ENCODE data around the gene SOCS3. TPM values are rescaled to one million over a fixed set of nuclear protein-coding genes. Genes with fewer than 3 reads are reported as not detected.

The SOCS3 gene
- total RNA-seq, 1 experiment from 2014 or later, result 11.3 TPM

- no peak for DNase-seq
- H3K27ac Mint-ChIP-seq (ENCODE audit: unreplicated experiment), result no peak overlapping the region
- Histone ChIP-seq H3K4me3 (ENCODE audit: low read depth, low read length) (no peak overlapping the region), H3K9me3 (no peaks in the 10 kb centered on the region), H3K27me3 (replicated peaks; ENCODE audit: control insufficient read depth, insufficient read depth, low read length) (no peaks in the 10 kb centered on the region), H3K36me3 (ENCODE audit: control insufficient read depth, insufficient read depth, low read length) (peaks cover 5% of the 10 kb centered on the region), H3K4me1 (peaks cover 45% of the 10 kb centered on the region)
- intact Hi-C loops (cut with micrococcal nuclease; ENCODE audit: unreplicated experiment), result no loop called here
- POLR2A ChIA-PET, result no interaction called here
- CTCF ChIA-PET, result interaction anchor here (1.0 kb wide), 1 partner anchor 14 kb away, joined by 3 read pairs; no protein-coding TSS in a partner anchor
- peaks cover 33% of the 10 kb centered on the region for H3K4me1 Mint-ChIP-seq (ENCODE audit: low read depth, unreplicated experiment)
- H3K36me3 Mint-ChIP-seq (ENCODE audit: insufficient read depth, unreplicated experiment), result peaks cover 83% of the 10 kb centered on the region
- no peak overlapping the region for H3K4me3 Mint-ChIP-seq (ENCODE audit: unreplicated experiment)
- no peak for TF ChIP-seq CTCF (IDR thresholded peaks at IDR 0.05; ENCODE audit: insufficient read depth in 1 of 2, low read depth in 1 of 2, low read length in 1 of 2, severe bottlenecking in 1 of 2, unreplicated experiment in 1 of 2)
- no peaks in the 10 kb centered on the region for H3K9me3 Mint-ChIP-seq (ENCODE audit: unreplicated experiment)
- no TSS peak for BruUV-seq (replicated peaks)
- H3K27me3 Mint-ChIP-seq (ENCODE audit: insufficient read depth, unreplicated experiment), result no peaks in the 10 kb centered on the region
Observed at GRCh38 chr17:78407387-78408000, 47.6 kb upstream of the SOCS3 start.

- no peaks in the 10 kb centered on the region for H3K27me3 ChIP-seq (replicated peaks; ENCODE audit: control insufficient read depth, insufficient read depth, low read length)
- no peak overlapping the region for H3K27ac Mint-ChIP-seq (ENCODE audit: unreplicated experiment)
- H3K4me1 ChIP-seq, result peaks cover 40% of the 10 kb centered on the region
- DNase-seq, result no peak
- no peaks in the 10 kb centered on the region for H3K9me3 ChIP-seq
- H3K4me1 Mint-ChIP-seq (ENCODE audit: low read depth, unreplicated experiment), result peaks cover 33% of the 10 kb centered on the region
- H3K36me3 ChIP-seq (ENCODE audit: control insufficient read depth, insufficient read depth, low read length), result peaks cover 4% of the 10 kb centered on the region
- H3K36me3 Mint-ChIP-seq (ENCODE audit: insufficient read depth, unreplicated experiment), result peaks cover 84% of the 10 kb centered on the region
- H3K27me3 Mint-ChIP-seq (ENCODE audit: insufficient read depth, unreplicated experiment), result no peaks in the 10 kb centered on the region
- POLR2A ChIA-PET, result no interaction called here
- BruUV-seq (replicated peaks), result no TSS peak
- H3K4me3 ChIP-seq (ENCODE audit: low read depth, low read length), result no peak overlapping the region
- intact Hi-C loops (cut with micrococcal nuclease; ENCODE audit: unreplicated experiment), result no loop called here
- TF ChIP-seq CTCF (IDR thresholded peaks at IDR 0.05; ENCODE audit: insufficient read depth in 1 of 2, low read depth in 1 of 2, low read length in 1 of 2, severe bottlenecking in 1 of 2, unreplicated experiment in 1 of 2), result no peak
- H3K4me3 Mint-ChIP-seq (ENCODE audit: unreplicated experiment), result no peak overlapping the region
- CTCF ChIA-PET, result no interaction called here
- H3K9me3 Mint-ChIP-seq (ENCODE audit: unreplicated experiment), result no peaks in the 10 kb centered on the region
Observed at GRCh38 chr17:78406920-78407319, 47.0 kb upstream of the SOCS3 start.

GRCh38 chr17:78406396-78406795, 46.5 kb upstream of the SOCS3 start:
- peaks cover 29% of the 10 kb centered on the region for H3K4me1 Mint-ChIP-seq (ENCODE audit: low read depth, unreplicated experiment)
- BruUV-seq (replicated peaks), result no TSS peak
- Histone ChIP-seq H3K27me3 (replicated peaks; ENCODE audit: control insufficient read depth, insufficient read depth, low read length) (no peaks in the 10 kb centered on the region), H3K9me3 (no peaks in the 10 kb centered on the region), H3K4me3 (ENCODE audit: low read depth, low read length) (no peak overlapping the region), H3K36me3 (ENCODE audit: control insufficient read depth, insufficient read depth, low read length) (peaks cover 7% of the 10 kb centered on the region), H3K4me1 (peaks cover 37% of the 10 kb centered on the region)
- DNase-seq, result no peak
- intact Hi-C loops (cut with micrococcal nuclease; ENCODE audit: unreplicated experiment), result no loop called here
- TF ChIP-seq CTCF (IDR thresholded peaks at IDR 0.05; ENCODE audit: insufficient read depth in 1 of 2, low read depth in 1 of 2, low read length in 1 of 2, severe bottlenecking in 1 of 2, unreplicated experiment in 1 of 2), result no peak
- no peak overlapping the region for H3K4me3 Mint-ChIP-seq (ENCODE audit: unreplicated experiment)
- H3K27ac Mint-ChIP-seq (ENCODE audit: unreplicated experiment), result no peak overlapping the region
- POLR2A ChIA-PET, result no interaction called here
- no peaks in the 10 kb centered on the region for H3K9me3 Mint-ChIP-seq (ENCODE audit: unreplicated experiment)
- no peaks in the 10 kb centered on the region for H3K27me3 Mint-ChIP-seq (ENCODE audit: insufficient read depth, unreplicated experiment)
- CTCF ChIA-PET, result interaction anchor here (0.7 kb wide), 1 partner anchor 15 kb away, joined by 3 read pairs; no protein-coding TSS in a partner anchor
- peaks cover 85% of the 10 kb centered on the region for H3K36me3 Mint-ChIP-seq (ENCODE audit: insufficient read depth, unreplicated experiment)

Measured in Caco-2 (cell line).